ENCODE data around the gene TRPM8. TPM values are rescaled to one million over a fixed set of nuclear protein-coding genes. Genes with fewer than 3 reads are reported as not detected.

Gene TRPM8
- total RNA-seq, 1 donor from 2014 or later = not detected

DNA sequence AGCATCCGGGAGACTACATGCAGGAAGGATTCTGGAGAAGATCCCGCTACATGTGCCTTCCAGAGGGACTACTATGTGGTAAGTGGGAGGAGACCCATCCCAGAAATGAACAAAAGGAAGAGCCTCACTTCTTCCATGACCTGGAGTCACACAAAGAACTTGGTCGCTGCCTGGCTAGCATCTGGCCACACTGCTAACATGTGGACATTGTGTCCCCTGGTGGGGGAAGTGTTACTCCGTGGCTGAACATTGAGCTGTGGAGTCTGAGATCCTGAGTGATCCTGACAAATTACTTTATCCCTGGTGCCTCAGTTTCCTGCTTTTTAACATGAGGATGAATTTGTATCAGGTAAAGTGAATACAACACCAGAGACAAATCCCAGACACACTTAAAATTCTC, 141.7 kb downstream of the TRPM8 start:
- Histone ChIP-seq H3K36me3 (no peaks in the 10 kb centered on the region), H3K4me3 (no peak overlapping the region), H3K9me3 (replicated peaks) (no peaks in the 10 kb centered on the region), H3K4me1 (no peaks in the 10 kb centered on the region), H3K27me3 (ENCODE audit: low read depth) (peaks cover 44% of the 10 kb centered on the region), H3K27ac (replicated peaks) (no peak overlapping the region)
- intact Hi-C loops (cut with micrococcal nuclease) = no loop called here
- no peak for DNase-seq
- TF ChIP-seq, protein P1, sequence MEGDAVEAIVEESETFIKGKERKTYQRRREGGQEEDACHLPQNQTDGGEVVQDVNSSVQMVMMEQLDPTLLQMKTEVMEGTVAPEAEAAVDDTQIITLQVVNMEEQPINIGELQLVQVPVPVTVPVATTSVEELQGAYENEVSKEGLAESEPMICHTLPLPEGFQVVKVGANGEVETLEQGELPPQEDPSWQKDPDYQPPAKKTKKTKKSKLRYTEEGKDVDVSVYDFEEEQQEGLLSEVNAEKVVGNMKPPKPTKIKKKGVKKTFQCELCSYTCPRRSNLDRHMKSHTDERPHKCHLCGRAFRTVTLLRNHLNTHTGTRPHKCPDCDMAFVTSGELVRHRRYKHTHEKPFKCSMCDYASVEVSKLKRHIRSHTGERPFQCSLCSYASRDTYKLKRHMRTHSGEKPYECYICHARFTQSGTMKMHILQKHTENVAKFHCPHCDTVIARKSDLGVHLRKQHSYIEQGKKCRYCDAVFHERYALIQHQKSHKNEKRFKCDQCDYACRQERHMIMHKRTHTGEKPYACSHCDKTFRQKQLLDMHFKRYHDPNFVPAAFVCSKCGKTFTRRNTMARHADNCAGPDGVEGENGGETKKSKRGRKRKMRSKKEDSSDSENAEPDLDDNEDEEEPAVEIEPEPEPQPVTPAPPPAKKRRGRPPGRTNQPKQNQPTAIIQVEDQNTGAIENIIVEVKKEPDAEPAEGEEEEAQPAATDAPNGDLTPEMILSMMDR (IDR thresholded peaks at IDR 0.05; ENCODE audit: borderline replicate concordance) = no peak

DNA sequence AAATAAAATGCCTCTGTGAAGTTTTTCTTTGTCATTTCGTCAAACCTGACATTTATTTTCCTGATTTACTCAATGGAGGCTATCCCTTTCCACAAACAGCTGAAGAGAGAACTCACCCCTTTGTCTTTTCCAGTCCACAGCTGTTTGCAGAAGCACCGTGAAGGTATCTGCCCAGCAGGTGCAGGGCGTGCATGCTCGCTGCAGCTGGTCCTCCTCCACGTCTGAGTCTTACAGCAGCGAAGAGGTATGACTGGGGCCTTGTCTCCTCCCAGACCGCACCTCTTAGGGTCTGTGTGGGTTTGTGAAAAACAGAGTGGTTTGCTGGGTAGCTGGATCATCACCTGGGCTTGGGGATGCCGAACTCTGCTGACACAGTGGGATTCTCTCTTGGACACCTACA, 143.1 kb downstream of the TRPM8 start:
- intact Hi-C loops (cut with micrococcal nuclease) = no loop called here
- Histone ChIP-seq H3K27me3 (ENCODE audit: low read depth) (peaks cover 42% of the 10 kb centered on the region), H3K36me3 (no peaks in the 10 kb centered on the region), H3K27ac (replicated peaks) (no peak overlapping the region), H3K4me3 (no peak overlapping the region), H3K9me3 (replicated peaks) (no peaks in the 10 kb centered on the region), H3K4me1 (no peaks in the 10 kb centered on the region)
- TF ChIP-seq, protein P1 (IDR thresholded peaks at IDR 0.05; ENCODE audit: borderline replicate concordance) = no peak
- no peak for DNase-seq

DNA sequence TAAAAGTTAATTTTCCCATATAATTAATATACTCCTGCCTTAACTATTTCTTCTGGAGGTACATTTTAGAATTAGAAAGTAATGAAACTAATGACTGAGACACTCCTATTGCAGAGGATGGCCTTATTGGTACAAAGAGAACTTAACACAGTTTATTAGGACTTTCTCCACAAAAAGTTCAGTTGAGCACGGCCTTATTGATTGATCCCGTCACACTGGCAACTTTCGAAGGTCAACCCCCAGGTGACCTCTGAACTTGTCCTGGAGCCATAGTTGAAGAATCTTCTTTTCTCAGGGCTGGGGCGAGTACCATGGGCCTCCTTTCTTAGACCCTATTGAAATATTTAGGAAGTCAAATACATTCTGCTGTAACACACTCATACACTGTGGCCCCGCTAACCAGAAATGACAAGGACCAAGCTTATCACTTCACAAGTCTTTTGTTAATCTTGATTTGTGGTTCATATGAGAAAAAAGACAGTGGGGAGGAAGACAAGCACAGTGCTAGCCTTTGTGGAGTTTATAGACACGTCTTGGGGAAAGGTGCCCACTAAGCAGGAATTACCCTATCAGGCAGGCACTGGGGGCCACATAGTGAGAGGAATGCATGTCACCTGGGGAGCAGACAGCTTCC, 144.6 kb downstream of the TRPM8 start:
- no peak overlapping the region for H3K27ac ChIP-seq (replicated peaks)
- H3K4me3 ChIP-seq = no peak overlapping the region
- peaks cover 47% of the 10 kb centered on the region for H3K27me3 ChIP-seq (ENCODE audit: low read depth)
- intact Hi-C loops (cut with micrococcal nuclease) = no loop called here
- H3K9me3 ChIP-seq (replicated peaks) = no peaks in the 10 kb centered on the region
- TF ChIP-seq, protein P1 (IDR thresholded peaks at IDR 0.05; ENCODE audit: borderline replicate concordance) = no peak
- no peaks in the 10 kb centered on the region for H3K36me3 ChIP-seq
- no peaks in the 10 kb centered on the region for H3K4me1 ChIP-seq
- DNase-seq = no peak

DNA sequence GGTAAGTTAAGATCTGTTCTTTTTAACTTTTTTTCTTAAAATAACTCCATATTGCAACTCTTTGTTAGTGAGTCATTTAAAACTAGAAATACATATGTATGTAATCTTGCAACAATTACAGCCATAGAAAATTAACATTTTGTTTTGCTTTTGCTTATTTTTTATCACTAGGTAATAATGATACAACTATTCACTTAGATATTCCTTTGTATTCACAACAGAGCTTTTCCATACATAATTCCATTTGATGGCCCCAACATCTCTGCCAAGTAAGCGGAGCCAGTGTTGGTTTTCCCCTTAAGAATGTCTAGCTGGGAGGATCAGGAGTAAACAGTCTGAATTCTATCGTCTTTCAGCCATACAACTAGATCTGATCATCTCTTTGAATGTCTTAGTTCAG, 149.4 kb downstream of the TRPM8 start:
- Histone ChIP-seq H3K4me3 (no peak overlapping the region), H3K27me3 (ENCODE audit: low read depth) (peaks cover 13% of the 10 kb centered on the region), H3K9me3 (replicated peaks) (peaks cover 13% of the 10 kb centered on the region), H3K36me3 (no peaks in the 10 kb centered on the region), H3K27ac (replicated peaks) (no peak overlapping the region), H3K4me1 (no peaks in the 10 kb centered on the region)
- intact Hi-C loops (cut with micrococcal nuclease) = no loop called here
- TF ChIP-seq, protein P1 (IDR thresholded peaks at IDR 0.05; ENCODE audit: borderline replicate concordance) = no peak
- DNase-seq = no peak

Other genes starting within 250 kb of the TRPM8 start
- not detected for gene UGT1A9, start 245.5 kb upstream of the TRPM8 start, total RNA-seq
- gene UGT1A7, start 235.5 kb upstream of the TRPM8 start, total RNA-seq = not detected
- gene UGT1A6, start 224.5 kb upstream of the TRPM8 start, total RNA-seq = not detected
- gene UGT1A5, start 204.5 kb upstream of the TRPM8 start, total RNA-seq = not detected
- not detected for gene UGT1A4, start 198.6 kb upstream of the TRPM8 start, total RNA-seq
- gene UGT1A3, start 188.3 kb upstream of the TRPM8 start, total RNA-seq = not detected
- gene UGT1A1, start 157.1 kb upstream of the TRPM8 start, total RNA-seq = not detected
- gene MROH2A, start 139.0 kb upstream of the TRPM8 start, total RNA-seq = not detected
- gene HJURP, start 62.8 kb upstream of the TRPM8 start, total RNA-seq = 0.36 TPM
- not detected for gene SPP2, start 133.3 kb downstream of the TRPM8 start, total RNA-seq

Measured in left ventricle myocardium inferior (tissue), 1 donor.